Prostate gland (tissue), 2 donors: Measurements from ENCODE around the gene PHAF1. TPM values are rescaled to one million over a fixed set of nuclear protein-coding genes. Genes with fewer than 3 reads are reported as not detected.

ENCODE experiments used
- DNase-seq: peaks from one replicate; pipeline ENCODE4 v3.0.0-alpha.2; 2019; ENCODE audit warnings: low spot score
- H3K27ac ChIP-seq, 2 donors: fragments of 200-600 bp; sonication (generic); 2 replicates each; pipeline ENCODE4 v1.5.1; 2017 to 2019
- H3K27me3 ChIP-seq: fragments of 200-600 bp; sonication (generic); replicated peaks from 2 replicates; pipeline ENCODE4 v1.5.1; 2019; ENCODE audit not compliant: insufficient read depth
- H3K36me3 ChIP-seq, 2 donors: fragments of 200-600 bp; sonication (generic); 1 replicate in 1 of 2; 2 replicates in 1 of 2; pipeline versions ENCODE4 v1.5.1 to v1.8.1; 2017 to 2019
- H3K4me1 ChIP-seq: fragments of 200-600 bp; sonication (generic); replicated peaks from 2 replicates; pipeline ENCODE4 v1.5.1; 2019
- H3K4me3 ChIP-seq, 2 donors: fragments of 200-600 bp; sonication (generic); 2 replicates each; pipeline ENCODE4 v1.5.1; 2017 to 2019
- H3K9me3 ChIP-seq: fragments of 200-600 bp; sonication (generic); 2 replicates; pipeline ENCODE4 v1.5.1; 2017
- CTCF ChIP-seq, 4 experiments: fragments of 200-600 bp in 2 of 4; fragments of 450-650 bp in 2 of 4; sonication (generic) in 2 of 4; IDR thresholded peaks; 1 replicate in 3 of 4; 2 replicates in 1 of 4; pipeline ENCODE4 v1.5.1; 2016 to 2019; ENCODE audit warnings: antibody characterized with exemption in 4 of 4, mild to moderate bottlenecking in 2 of 4, moderate library complexity in 2 of 4
- POLR2A ChIP-seq: fragments of 450-650 bp; IDR thresholded peaks from one replicate; pipeline ENCODE4 v1.6.1; 2016; ENCODE audit warnings: antibody characterized with exemption, mild to moderate bottlenecking
- POLR2AphosphoS5 ChIP-seq: sonication (generic); formaldehyde crosslinking; IDR thresholded peaks from one replicate; pipeline ENCODE4 v1.6.1; 2017; ENCODE audit warnings: antibody characterized with exemption
- WGBS: methylation state at CpG from one replicate; pipeline ENCODE4 v1.1.5; 2018; 5-methylcytosine and 5-hydroxymethylcytosine counted together
- intact Hi-C: fragments of 100-400 bp; cut with DNase I; formaldehyde crosslinking; loops from one replicate; pipeline ENCODE4 v1.14.2; 2022
- total RNA-seq, 2 donors: library from RNA; depleted of rRNA; stranded (reverse); fragments of >200 nt; gene quantifications; one replicate each; pipeline ENCODE4 v1.1.0, GENCODE V29; 2016

Gene PHAF1
- total RNA-seq, 2 donors from 2014 or later = 30.1 to 31.9 TPM

- TF ChIP-seq POLR2A (no peak), CTCF (IDR thresholded peaks at IDR 0.05) (no peak), POLR2AphosphoS5 (no peak)
- no peak for DNase-seq
- intact Hi-C loops = no loop called here
These were observed 77.6 kb downstream of the PHAF1 start for GRCh38 chr16:67187175-67187890.

GRCh38 chr16:67188323-67188722, 78.6 kb downstream of the PHAF1 start:
- H3K27ac ChIP-seq = no peak overlapping the region
- 84% methylated on average over 4 of the region's 4 CpGs for WGBS
- no peaks in the 10 kb centered on the region for H3K27me3 ChIP-seq
- no peaks in the 10 kb centered on the region for H3K36me3 ChIP-seq
- no peaks in the 10 kb centered on the region for H3K9me3 ChIP-seq
- DNase-seq = no peak
- H3K4me3 ChIP-seq = no peak overlapping the region
- peaks cover 27% of the 10 kb centered on the region for H3K4me1 ChIP-seq
- TF ChIP-seq POLR2AphosphoS5 = no peak
- TF ChIP-seq POLR2A = no peak
- no peak for TF ChIP-seq CTCF (IDR thresholded peaks at IDR 0.05)
- intact Hi-C loops = no loop called here

More at GRCh38 chr16:67187175-67187890, 77.6 kb downstream of the PHAF1 start:
- Histone ChIP-seq H3K4me1 (peaks cover 18% of the 10 kb centered on the region), H3K4me3 (no peak overlapping the region), H3K9me3 (no peaks in the 10 kb centered on the region), H3K36me3 (no peaks in the 10 kb centered on the region), H3K27me3 (no peaks in the 10 kb centered on the region), H3K27ac (no peak overlapping the region)
- 92% methylated on average over 20 of the region's 26 CpGs for WGBS

GRCh38 chr16:67188798-67189197, 79.1 kb downstream of the PHAF1 start:
- TF ChIP-seq POLR2AphosphoS5 (no peak), POLR2A (no peak), CTCF (IDR thresholded peaks at IDR 0.05) (no peak)
- intact Hi-C loops = no loop called here
- H3K36me3 ChIP-seq = no peaks in the 10 kb centered on the region
- peaks cover 32% of the 10 kb centered on the region for H3K4me1 ChIP-seq
- H3K9me3 ChIP-seq = no peaks in the 10 kb centered on the region
- H3K4me3 ChIP-seq = no peak overlapping the region
- H3K27me3 ChIP-seq = no peaks in the 10 kb centered on the region
- DNase-seq = no peak
- H3K27ac ChIP-seq = no peak overlapping the region
- 92% methylated on average over 14 of the region's 15 CpGs for WGBS

GRCh38 chr16:67190041-67190440, 80.3 kb downstream of the PHAF1 start, which contains the start of gene EXOC3L1:
Gene EXOC3L1 (minus strand): TSS chr16:67190136. CDS start chr16:67189676, 460 bp downstream.
- no peak for DNase-seq
- Histone ChIP-seq H3K36me3 (peaks cover 0 to 8% of the 10 kb centered on the region in 2 donors), H3K9me3 (no peaks in the 10 kb centered on the region), H3K27me3 (no peaks in the 10 kb centered on the region), H3K4me3 (no peak within 1 kb of the TSS), H3K27ac (no peak within 1 kb of the TSS), H3K4me1 (peaks cover 23% of the 10 kb centered on the region)
- 37% methylated on average over 6 of the region's 6 CpGs for WGBS
- intact Hi-C loops = no loop called here
- no peak for TF ChIP-seq CTCF (IDR thresholded peaks at IDR 0.05)
- TF ChIP-seq POLR2AphosphoS5 = no peak
- TF ChIP-seq POLR2A = no peak
